HG02588 (cell line): ENCODE data around the gene FAM151A.

Experiments
- ATAC-seq: cut with Tn5 transposase; IDR thresholded peaks from one replicate; pipeline ENCODE4 v1.9.1; 2021; ENCODE audit warnings: mild to moderate bottlenecking, moderate library complexity; ENCODE audit not compliant: unreplicated experiment

The FAM151A gene

GRCh38 chr1:54581621-54582035 lies 41.7 kb downstream of the FAM151A start:
- ATAC-seq: no peak

- no peak for ATAC-seq
Measured at GRCh38 chr1:54580856-54581550, 42.3 kb downstream of the FAM151A start.

- no peak for ATAC-seq
Measured at GRCh38 chr1:54579337-54579781, 44.0 kb downstream of the FAM151A start.

- ATAC-seq: no peak
Measured at GRCh38 chr1:54577612-54578011, 45.7 kb downstream of the FAM151A start.

GRCh38 chr1:54575605-54576290 lies 47.6 kb downstream of the FAM151A start:
- ATAC-seq: no peak

- no peak for ATAC-seq
Measured at GRCh38 chr1:54575161-54575560, 48.2 kb downstream of the FAM151A start.

GRCh38 chr1:54574158-54574778 lies 49.1 kb downstream of the FAM151A start:
- ATAC-seq: no peak

GRCh38 chr1:54572542-54572850 lies 50.8 kb downstream of the FAM151A start:
- ATAC-seq: no peak

- no peak for ATAC-seq
Measured at GRCh38 chr1:54571803-54572541, 51.4 kb downstream of the FAM151A start.

- ATAC-seq: no peak
Measured at GRCh38 chr1:54571326-54571725, 52.0 kb downstream of the FAM151A start.

- no peak for ATAC-seq
Measured at GRCh38 chr1:54570161-54570560, 53.2 kb downstream of the FAM151A start.

- ATAC-seq: no peak
Measured at GRCh38 chr1:54569339-54569738, 54.0 kb downstream of the FAM151A start.

- no peak for ATAC-seq
Measured at GRCh38 chr1:54567961-54568360, 55.4 kb downstream of the FAM151A start.

GRCh38 chr1:54566438-54567141 lies 56.7 kb downstream of the FAM151A start:
- ATAC-seq: no peak

- ATAC-seq: no peak
Measured at GRCh38 chr1:54565113-54565501, 58.2 kb downstream of the FAM151A start.

- ATAC-seq: no peak
Measured at GRCh38 chr1:54564312-54565112, 58.8 kb downstream of the FAM151A start.

- no peak for ATAC-seq
Measured at GRCh38 chr1:54559771-54560231, 63.5 kb downstream of the FAM151A start.
